SK-N-SH treated with all-trans-retinoic acid at 6 μM for 48 hours (cell line): ENCODE measurements around the gene ALOX5.

Experiments used
- ATAC-seq: fragments of 200-7000 bp; cut with Tn5 transposase; 3 replicates; pipeline ENCODE4 v1.9.1; 2020; ENCODE audit warnings: mild to moderate bottlenecking, moderate library complexity
- ARNTL ChIP-seq: fragments of 450-650 bp; formaldehyde crosslinking; IDR thresholded peaks from 2 replicates; pipeline ENCODE4 v1.5.0; 2020; ENCODE audit warnings: low read depth, mild to moderate bottlenecking, moderate library complexity, borderline replicate concordance
- BACH2 ChIP-seq: fragments of 250-450 bp; sonication (Bioruptor Pico); IDR thresholded peaks from 2 replicates; pipeline ENCODE4 v1.9.0; 2021; ENCODE audit warnings: mild to moderate bottlenecking, borderline replicate concordance
- CREB5 ChIP-seq: fragments of 250-450 bp; sonication (Bioruptor Pico); IDR thresholded peaks from 2 replicates; pipeline ENCODE4 v1.5.1; 2020; ENCODE audit warnings: low read depth, mild to moderate bottlenecking, moderate library complexity
- CSDC2 ChIP-seq: fragments of 250-450 bp; sonication (Bioruptor Pico); IDR thresholded peaks from 2 replicates; pipeline ENCODE4 v1.5.0; 2020; ENCODE audit warnings: mild to moderate bottlenecking, moderate library complexity
- CSRNP3 ChIP-seq: fragments of 250-450 bp; sonication (Bioruptor Pico); IDR thresholded peaks from 2 replicates; pipeline ENCODE4 v1.5.1; 2021; ENCODE audit warnings: mild to moderate bottlenecking, moderate library complexity
- GLIS3 ChIP-seq: fragments of 250-450 bp; sonication (Bioruptor Pico); IDR thresholded peaks from 2 replicates; pipeline ENCODE4 v1.5.0; 2020; ENCODE audit warnings: mild to moderate bottlenecking, moderate library complexity
- ISL1 ChIP-seq: fragments of 250-450 bp; sonication (Bioruptor Pico); IDR thresholded peaks from 2 replicates; pipeline ENCODE4 v2.1.2; 2022; ENCODE audit warnings: mild to moderate bottlenecking, moderate library complexity
- OSR1 ChIP-seq: fragments of 250-450 bp; sonication (Bioruptor Pico); IDR thresholded peaks from 2 replicates; pipeline ENCODE4 v1.8.0; 2022; ENCODE audit warnings: moderate library complexity, mild to moderate bottlenecking, inconsistent platforms
- PATZ1 ChIP-seq: fragments of 250-450 bp; sonication (Bioruptor Pico); IDR thresholded peaks from 2 replicates; pipeline ENCODE4 v1.8.0; 2020; ENCODE audit warnings: mild to moderate bottlenecking, moderate library complexity, borderline replicate concordance
- POU6F1 ChIP-seq: fragments of 250-450 bp; sonication (Bioruptor Pico); IDR thresholded peaks from 2 replicates; pipeline ENCODE4 v1.8.0; 2021; ENCODE audit warnings: low read depth, mild to moderate bottlenecking, moderate library complexity, borderline replicate concordance
- PPARA ChIP-seq: fragments of 250-450 bp; sonication (Bioruptor Pico); IDR thresholded peaks from 2 replicates; pipeline ENCODE4 v1.5.0; 2020; ENCODE audit warnings: mild to moderate bottlenecking, borderline replicate concordance
- RARB ChIP-seq: fragments of 250-450 bp; sonication (Bioruptor Pico); IDR thresholded peaks from 2 replicates; pipeline ENCODE4 v1.8.0; 2021; ENCODE audit warnings: mild to moderate bottlenecking, moderate library complexity
- SNAI2 ChIP-seq: fragments of 250-450 bp; sonication (Bioruptor Pico); IDR thresholded peaks from 2 replicates; pipeline ENCODE4 v1.5.0; 2020; ENCODE audit warnings: mild to moderate bottlenecking, moderate library complexity
- TOX ChIP-seq: fragments of 250-450 bp; sonication (Bioruptor Pico); IDR thresholded peaks from 2 replicates; pipeline ENCODE4 v1.8.0; 2021; ENCODE audit warnings: mild to moderate bottlenecking, moderate library complexity, borderline replicate concordance
- TSHZ2 ChIP-seq: fragments of 250-450 bp; sonication (Bioruptor Pico); IDR thresholded peaks from 2 replicates; pipeline ENCODE4 v1.5.0; 2020; ENCODE audit warnings: mild to moderate bottlenecking, moderate library complexity
- ZC3H10 ChIP-seq: fragments of 250-450 bp; sonication (Bioruptor Pico); IDR thresholded peaks from 2 replicates; pipeline ENCODE4 v1.5.1; 2021; ENCODE audit warnings: mild to moderate bottlenecking, moderate library complexity
- ZFP3 ChIP-seq: fragments of 250-450 bp; sonication (Bioruptor Pico); IDR thresholded peaks from 2 replicates; pipeline ENCODE4 v1.5.0; 2020; ENCODE audit warnings: mild to moderate bottlenecking, moderate library complexity
- ZFP30 ChIP-seq: fragments of 450-650 bp; formaldehyde crosslinking; IDR thresholded peaks from 2 replicates; pipeline ENCODE4 v1.5.0; 2022; ENCODE audit warnings: mild to moderate bottlenecking, moderate library complexity
- ZNF565 ChIP-seq: fragments of 450-650 bp; formaldehyde crosslinking; conservative IDR thresholded peaks from 2 replicates; pipeline ENCODE4 v1.5.0; 2020; ENCODE audit warnings: low read depth, mild to moderate bottlenecking, moderate library complexity
- ZNF70 ChIP-seq: fragments of 450-650 bp; formaldehyde crosslinking; IDR thresholded peaks from 2 replicates; pipeline ENCODE4 v1.5.0; 2020; ENCODE audit warnings: mild to moderate bottlenecking, moderate library complexity
- ZNF8 ChIP-seq: fragments of 450-650 bp; formaldehyde crosslinking; IDR thresholded peaks from 2 replicates; pipeline ENCODE4 v1.5.0; 2020; ENCODE audit warnings: mild to moderate bottlenecking, moderate library complexity

ALOX5 gene

GRCh38 chr10:45450866-45451265 is 76.8 kb downstream of the ALOX5 start:
- no peak for TF ChIP-seq RARB (CRISPR knock-in tag)
- TF ChIP-seq ZNF565 (CRISPR knock-in tag): no peak
- no peak for TF ChIP-seq OSR1 (CRISPR knock-in tag)
- TF ChIP-seq ZNF70: no peak
- TF ChIP-seq ISL1 (CRISPR knock-in tag): no peak
- TF ChIP-seq SNAI2 (CRISPR knock-in tag): no peak
- no peak for TF ChIP-seq BACH2
- TF ChIP-seq ZC3H10: no peak
- ATAC-seq: no peak

GRCh38 chr10:45451407-45451806 is 77.4 kb downstream of the ALOX5 start:
- no peak for ATAC-seq
- TF ChIP-seq POU6F1 (CRISPR knock-in tag): no peak
- no peak for TF ChIP-seq ZFP3 (CRISPR knock-in tag)
- TF ChIP-seq ZNF8 (CRISPR knock-in tag): no peak
- no peak for TF ChIP-seq TOX (CRISPR knock-in tag)
- TF ChIP-seq GLIS3: no peak
- no peak for TF ChIP-seq TSHZ2 (CRISPR knock-in tag)
- no peak for TF ChIP-seq CREB5 (CRISPR knock-in tag)
- TF ChIP-seq PPARA (CRISPR knock-in tag): no peak
- TF ChIP-seq ZFP30 (CRISPR knock-in tag): no peak
- TF ChIP-seq ARNTL: no peak
- no peak for TF ChIP-seq CSDC2
- TF ChIP-seq OSR1 (CRISPR knock-in tag): no peak
- no peak for TF ChIP-seq RARB (CRISPR knock-in tag)
- no peak for TF ChIP-seq ZC3H10
- TF ChIP-seq PATZ1 (CRISPR knock-in tag): no peak
- TF ChIP-seq CSRNP3 (CRISPR knock-in tag): no peak

GRCh38 chr10:45452268-45452667 is 78.3 kb downstream of the ALOX5 start:
- TF ChIP-seq TSHZ2 (CRISPR knock-in tag) (no peak), TOX (CRISPR knock-in tag) (no peak), PATZ1 (CRISPR knock-in tag) (no peak), RARB (CRISPR knock-in tag) (no peak), PPARA (CRISPR knock-in tag) (no peak)
- no peak for ATAC-seq
